Left renal pelvis (tissue), 4 donors: ENCODE measurements around the gene SKA2. TPM values are rescaled to one million over a fixed set of nuclear protein-coding genes. Genes with fewer than 3 reads are reported as not detected.
"Not testable (repeated sequence)": the region's sequence is repeated elsewhere in the genome, so short reads cannot be mapped to it uniquely, and the experiment has no call there.

Source experiments
- DNase-seq, 4 donors: peaks; one replicate each; pipeline ENCODE4 v3.0.0-alpha.2; 2013; ENCODE audit warnings: low read depth in 4 of 4, low spot score in 3 of 4
- polyA plus RNA-seq, 4 donors: library from polyadenylated mRNA; unstranded; fragments of 120-200 nt; gene quantifications; one replicate each; pipeline ENCODE4 v1.2.1, GENCODE V29; 2013; ENCODE audit not compliant: insufficient read length in 4 of 4

Gene SKA2, protein sequence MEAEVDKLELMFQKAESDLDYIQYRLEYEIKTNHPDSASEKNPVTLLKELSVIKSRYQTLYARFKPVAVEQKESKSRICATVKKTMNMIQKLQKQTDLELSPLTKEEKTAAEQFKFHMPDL
- polyA plus RNA-seq, result 100 to 1,000 TPM in 1 of 4 donors, 10 to 100 TPM in 3; 69.0 to 105 (median 81.2) TPM

DNA sequence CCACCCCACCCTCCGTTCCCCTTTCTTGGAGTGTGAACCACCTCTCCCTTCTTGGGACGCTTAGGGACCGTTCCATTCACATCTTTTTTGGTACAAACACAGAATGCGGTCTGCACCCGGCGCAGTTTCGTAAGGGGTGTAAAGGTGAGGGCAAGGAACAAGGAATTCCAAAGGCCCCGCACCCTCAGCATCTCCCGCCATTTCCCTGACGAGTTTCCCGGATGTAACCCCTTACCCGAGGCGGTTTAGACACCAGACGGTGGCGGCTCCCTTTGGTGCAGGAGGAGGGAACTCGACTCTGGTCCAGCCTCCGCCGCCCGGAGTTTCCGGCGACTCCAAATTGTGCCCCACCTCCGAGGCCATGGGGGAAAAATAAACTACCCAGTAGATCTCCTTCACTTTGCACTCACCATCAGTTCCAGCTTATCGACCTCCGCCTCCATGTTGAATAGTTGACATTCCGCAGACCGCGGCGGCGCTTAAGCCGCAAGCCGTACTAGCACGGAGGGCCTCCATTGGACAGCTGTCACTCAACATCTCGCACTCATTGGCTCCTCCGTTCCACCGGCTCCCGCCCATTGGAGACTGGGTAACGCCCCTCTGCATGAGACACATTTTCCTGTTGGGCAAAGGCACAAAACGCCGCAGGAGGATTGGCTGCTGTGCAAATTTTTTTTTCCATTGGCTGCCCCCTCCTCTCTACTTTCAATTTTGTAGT, at the start of gene SKA2:
Gene SKA2, minus strand, starts transcription at position 466 of the 718 bp plus-strand sequence. Its CDS starts 23 bp downstream, at position 443.
- DNase-seq, result peak in 3 of 4 donors; percentile 77 to 100 (median 99)

DNA sequence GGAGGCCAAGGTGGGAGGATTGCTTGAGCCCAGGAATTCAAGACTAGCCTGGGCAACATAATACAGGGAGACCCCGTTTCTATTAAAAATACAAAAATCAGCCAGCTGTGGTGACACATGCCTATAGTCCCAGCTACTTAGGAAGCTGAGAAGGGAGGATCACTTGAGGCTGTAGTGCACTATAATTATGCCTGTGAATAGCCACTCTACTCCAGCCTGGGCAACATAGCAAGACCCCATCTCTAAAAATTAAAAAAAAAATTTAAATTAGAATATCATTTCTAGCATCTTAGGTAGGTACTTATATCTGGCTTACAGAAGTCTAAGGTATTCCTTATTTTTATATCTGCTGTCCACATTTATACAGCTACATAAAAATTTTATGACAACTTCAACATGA, 47.3 kb upstream of the SKA2 start:
- DNase-seq, result no peak

DNA sequence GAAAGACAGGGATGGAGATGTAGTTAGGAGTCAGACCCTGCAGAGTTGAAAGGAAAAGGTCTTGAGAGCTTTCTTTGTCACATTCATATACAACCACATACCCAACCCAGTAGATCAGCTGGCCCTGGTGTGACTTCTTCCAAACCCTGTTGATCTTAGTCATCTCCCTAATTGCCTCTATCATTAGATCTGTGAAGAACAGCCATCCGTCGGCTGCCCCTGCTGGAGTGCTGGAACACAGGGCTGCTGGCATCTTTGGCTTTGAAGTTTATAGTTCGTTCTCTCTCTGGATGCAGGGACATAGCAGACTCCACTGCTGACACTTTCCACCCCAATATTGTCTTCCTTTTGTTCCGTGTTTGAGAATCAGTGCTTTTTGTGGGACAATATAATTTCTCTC, 44.4 kb upstream of the SKA2 start:
- no peak for DNase-seq

DNA sequence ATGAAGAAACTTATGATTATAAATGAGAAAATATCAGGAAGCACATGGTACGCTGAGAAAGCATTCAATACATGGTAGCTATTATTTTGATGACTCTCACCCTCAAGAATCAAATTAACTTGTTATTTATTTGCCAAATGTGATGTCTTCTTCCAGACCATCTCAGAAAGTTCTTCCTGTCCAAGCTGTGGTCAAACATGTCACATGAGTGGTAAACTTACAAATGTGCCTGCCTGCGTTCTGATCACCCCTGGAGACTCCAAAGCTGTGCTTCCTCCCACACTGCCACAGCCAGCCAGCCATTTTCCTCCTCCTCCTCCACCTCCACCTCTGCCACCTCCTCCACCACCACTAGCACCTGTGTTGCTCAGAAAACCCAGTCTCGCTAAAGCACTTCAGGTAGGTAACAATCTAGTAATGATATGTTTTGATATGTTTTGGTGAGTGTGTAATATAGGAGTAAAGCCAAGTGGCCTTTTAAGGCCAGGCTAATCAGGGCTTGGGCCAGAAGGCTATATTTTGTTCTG, 38.4 kb upstream of the SKA2 start:
- DNase-seq, result no peak

DNA sequence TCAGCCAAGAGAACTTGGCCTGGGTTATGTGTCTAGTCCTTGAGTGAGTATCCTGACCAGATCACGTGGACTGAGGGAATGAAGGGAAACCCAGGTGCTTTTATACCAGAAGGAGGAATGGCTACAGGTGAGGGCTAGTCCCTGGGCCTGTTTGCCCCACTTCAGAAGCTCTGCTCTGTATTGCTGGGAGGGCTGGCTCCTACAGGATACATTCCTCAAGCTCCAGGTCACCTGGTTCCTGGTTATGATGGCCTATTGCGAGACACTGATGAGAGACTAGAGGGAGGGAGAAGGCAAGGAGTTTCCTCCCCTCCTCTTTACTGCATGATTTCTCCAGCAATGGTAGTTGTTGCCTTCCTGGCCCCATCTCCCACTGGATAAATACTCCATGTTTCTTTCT, 35.8 kb upstream of the SKA2 start:
- DNase-seq, result no peak

DNA sequence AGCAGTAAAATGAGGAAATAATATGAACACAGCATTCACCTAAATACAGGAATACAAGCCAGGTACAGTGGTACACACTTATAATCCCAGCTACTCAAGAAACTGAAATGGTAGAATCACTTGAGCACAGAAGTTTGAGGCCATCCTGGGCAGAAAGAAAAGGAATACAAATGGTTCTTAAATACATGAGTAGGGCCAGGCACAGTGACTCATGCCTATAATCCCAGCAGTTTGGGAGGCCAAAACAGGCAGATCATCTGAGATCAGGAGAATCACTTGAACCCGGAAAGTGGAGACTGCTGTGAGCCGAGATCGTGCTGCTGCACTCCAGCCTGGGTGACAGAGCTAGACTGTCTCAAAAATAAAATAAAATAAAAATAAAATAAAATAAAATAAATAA, 31.9 kb upstream of the SKA2 start:
- DNase-seq, result no peak

DNA sequence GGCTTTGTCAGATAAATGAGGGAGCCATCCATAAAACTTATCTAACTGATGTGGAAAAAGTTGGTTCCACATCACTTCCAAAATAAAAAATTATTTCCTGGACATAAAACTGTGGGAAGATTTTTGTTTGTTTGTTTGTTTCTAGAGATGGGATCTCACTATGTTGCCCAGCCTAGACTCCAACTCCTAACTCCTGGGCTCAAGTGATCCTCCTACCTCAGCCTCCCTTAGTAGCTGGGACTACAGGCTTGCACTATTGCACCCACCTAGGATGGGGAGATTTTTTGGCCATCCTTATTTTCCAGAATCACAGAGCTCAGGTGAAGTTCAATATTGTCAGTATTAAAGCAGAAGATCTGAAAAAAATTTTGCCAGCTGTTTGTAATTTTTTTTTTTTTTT, 31.0 kb upstream of the SKA2 start:
- no peak for DNase-seq

DNA sequence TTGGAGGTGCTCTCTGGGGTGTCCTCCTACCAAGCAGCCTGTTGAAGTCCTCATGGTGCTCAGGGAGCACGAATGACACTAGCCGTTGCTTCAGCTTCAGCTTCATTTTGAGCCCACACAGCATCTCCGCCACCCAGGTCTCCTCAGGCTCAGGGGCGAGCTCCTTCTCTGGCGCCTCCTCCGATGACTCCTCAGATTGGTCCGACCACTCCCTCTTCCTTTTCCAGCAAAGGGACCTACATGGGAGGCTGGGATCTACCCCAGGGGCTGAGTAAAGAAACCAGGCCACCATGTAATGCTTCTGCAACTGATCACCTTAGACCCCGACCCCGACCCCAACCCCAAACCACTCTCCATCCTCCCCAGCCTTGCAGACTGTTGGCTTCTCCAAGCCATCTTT, 26.5 kb upstream of the SKA2 start:
- no peak for DNase-seq

DNA sequence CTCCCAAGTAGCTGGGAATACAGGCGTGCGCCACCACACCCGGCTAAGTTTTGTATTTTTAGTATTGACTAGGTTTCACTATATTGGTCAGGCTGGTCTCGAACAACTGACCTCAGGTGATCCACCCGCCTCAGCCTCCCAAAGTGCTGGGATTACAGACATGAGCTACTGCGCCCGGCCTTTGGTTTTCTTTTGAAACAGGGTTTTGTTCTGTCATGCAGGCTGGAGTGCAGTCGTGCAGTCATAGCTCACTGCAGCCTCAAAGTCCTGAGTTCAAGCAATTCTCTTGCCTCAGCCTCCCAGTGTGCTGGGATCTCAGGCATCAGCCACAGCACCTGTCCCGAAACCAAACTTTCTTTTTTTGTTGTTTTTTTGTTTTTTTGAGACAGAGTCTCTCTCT, 25.6 kb upstream of the SKA2 start:
- DNase-seq, result no peak

DNA sequence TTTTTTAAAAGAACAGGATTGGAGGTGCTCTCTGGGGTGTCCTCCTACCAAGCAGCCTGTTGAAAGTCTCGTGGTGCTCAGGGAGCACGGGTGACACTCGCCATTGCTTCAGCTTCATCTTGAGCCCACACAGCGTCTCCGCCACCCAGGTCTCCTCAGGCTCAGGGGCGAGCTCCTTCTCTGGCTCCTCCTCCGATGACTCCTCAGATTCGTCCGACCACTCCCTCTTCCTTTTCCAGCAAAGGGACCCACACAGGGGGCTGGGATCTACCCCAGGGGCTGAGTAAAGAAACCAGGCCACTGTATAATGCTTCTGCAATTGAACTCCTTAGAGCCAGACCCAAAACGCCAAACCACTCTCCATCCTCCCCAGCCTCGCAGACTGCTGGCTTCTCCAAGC, 24.6 kb upstream of the SKA2 start:
- not testable (repeated sequence) for DNase-seq

DNA sequence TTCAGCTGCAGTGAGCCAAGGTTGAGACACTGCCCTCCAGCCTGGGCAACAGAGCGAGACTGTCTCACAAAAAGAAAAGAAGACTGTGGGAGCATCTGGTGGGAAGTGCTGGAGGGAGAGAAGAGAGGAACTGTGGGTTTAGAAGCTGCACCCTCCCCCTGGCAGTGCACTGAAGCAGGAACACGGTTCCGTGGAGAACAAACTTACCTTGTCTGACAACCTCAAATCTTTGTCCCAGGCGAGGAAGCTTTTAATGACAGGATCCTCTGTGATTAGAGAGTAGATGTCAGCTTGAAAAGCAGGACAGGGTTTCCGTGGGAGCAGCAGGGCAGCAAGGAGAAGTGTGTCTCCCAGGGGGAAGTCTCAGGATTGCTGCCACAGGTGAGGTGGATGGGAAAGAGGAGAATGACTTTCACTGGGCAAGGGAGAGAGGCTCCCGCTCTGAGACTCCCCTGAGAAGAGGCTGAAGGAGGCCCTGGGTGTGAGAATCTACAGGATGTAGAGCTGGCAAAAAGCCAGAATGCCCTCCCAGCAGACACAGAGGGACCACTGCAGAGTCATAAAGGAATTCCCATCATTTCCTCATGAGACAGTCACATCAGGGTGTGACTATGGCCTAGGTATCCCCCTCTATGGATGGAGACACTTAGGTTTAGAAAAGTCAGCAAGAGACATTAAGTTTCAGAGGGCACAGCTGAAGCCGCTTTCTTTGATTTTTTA, 23.4 kb upstream of the SKA2 start:
- DNase-seq, result no peak

DNA sequence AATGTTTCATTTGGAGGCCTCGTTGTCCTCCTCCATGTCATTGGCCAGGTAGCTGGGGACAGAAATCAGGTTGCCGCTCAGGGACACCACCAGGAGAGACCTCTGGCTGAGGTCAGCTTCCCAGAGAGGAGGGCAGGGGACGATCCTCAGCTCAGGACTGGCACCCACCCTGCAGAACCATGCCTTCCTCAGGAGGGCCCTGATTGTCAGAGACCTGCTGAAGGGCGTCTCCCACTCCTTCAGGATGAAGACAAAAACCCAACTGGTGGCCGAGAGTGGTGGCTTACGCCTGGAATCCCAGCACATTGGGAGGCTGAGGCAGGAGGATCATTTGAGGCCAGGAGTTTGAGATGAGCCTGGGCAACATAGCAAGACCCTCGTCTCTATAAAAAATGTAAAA, 20.1 kb upstream of the SKA2 start:
- DNase-seq, result no peak

DNA sequence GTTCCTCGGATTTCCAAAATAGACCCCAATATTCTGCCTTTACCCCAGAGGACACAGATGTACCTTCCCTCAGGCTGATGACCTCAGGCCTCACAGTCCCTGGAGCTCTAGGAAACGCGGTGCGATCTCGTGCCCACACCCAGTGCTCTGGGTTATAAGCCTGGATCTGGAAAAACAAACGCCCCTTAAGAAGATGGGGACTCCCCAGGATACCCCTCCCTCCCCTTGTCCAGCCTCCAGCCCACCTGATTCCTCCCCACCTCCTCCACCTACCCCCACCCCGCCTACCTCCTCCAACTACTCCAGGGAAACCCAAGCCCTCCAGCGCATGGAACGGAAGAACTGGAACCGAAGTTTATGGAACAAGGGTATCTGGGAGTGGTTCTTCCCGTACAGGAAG, 19.7 kb upstream of the SKA2 start:
- no peak for DNase-seq

DNA sequence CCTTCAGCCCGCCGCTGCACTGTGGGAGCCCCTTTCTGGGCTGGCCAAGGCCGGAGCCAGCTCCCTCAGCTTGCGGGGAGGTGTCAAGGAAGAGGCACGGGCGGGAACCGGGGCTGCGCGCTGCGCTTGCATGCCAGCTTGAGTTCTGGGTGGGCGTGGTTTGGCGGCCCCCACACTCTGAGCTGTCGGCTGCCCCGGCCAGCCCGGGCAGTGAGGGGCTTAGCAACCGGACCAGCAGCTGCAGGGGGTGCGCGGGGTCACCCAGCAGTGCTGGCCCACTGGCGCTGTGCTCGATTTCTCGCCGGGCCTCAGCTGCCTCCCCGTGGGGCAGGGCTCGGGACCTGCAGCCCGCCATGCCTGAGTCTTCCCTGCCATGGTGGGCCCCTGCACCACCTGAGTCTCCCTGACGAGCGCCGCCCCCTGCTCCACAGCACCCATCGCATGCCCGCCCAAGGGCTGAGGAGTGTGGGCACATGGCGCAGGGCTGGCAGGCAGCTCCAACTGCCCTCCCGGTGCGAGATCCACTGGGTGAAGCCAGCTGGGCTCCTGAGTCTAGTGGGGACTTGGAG, 17.5 kb upstream of the SKA2 start:
- no peak for DNase-seq

DNA sequence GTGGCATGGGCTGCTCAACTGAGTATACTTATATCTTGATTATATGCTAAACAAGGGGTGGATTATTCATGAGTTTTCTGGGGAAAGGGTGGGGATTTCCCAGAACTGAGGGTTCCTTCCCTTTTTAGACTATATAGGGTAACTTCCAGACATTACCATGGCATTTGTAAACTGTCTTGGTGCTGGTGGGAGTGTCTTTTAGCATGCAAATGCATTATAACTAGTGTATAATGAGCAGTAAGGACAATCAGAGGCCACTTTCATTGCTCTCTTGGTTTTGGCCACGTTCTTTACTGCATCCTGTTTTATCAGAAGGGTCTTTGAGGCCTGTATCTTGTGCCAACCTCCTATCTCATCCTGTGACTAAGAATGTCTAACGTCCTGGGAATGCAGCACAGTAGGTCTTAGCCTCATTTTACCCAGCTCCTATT, 12.6 kb upstream of the SKA2 start:
- DNase-seq, result no peak

DNA sequence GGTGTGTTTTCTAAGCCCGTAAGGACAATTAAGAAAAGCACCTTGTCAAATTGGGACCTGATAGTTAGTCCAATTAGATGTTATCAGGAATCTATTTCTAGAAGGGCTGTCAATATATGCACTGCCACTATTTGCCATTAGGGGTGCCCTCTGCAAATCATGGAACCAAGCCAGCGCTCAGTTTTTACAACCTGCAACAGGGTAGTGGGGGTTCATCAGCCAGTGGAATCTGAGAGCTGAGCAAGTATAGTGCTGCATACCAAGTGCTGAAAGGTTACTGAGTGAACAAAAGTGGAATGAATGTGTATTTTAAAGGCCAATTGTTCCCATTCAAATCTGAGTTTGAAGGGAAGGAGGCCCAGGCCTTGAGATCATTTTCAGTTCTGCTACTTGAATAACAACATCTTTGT, 11.0 kb upstream of the SKA2 start:
- no peak for DNase-seq

DNA sequence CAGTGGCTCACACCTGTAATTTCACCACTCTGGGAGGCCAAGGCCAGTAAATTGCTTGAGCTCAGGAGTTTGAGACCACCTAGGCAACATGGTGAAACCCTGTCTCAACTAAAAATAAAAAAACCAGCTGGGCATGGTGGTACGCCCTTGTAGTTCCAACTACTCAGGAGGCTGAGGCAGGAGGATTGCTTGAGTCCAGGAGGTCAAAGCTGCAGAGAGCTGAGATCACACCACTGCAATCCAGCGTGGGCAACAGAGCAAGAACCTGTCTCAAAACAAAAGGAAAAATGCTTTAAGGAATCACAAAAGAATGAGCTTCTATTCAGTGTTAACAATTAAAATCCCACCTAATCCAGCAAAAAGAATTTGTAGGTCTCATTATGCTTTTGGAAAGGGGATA, 6.5 kb upstream of the SKA2 start:
- no peak for DNase-seq

DNA sequence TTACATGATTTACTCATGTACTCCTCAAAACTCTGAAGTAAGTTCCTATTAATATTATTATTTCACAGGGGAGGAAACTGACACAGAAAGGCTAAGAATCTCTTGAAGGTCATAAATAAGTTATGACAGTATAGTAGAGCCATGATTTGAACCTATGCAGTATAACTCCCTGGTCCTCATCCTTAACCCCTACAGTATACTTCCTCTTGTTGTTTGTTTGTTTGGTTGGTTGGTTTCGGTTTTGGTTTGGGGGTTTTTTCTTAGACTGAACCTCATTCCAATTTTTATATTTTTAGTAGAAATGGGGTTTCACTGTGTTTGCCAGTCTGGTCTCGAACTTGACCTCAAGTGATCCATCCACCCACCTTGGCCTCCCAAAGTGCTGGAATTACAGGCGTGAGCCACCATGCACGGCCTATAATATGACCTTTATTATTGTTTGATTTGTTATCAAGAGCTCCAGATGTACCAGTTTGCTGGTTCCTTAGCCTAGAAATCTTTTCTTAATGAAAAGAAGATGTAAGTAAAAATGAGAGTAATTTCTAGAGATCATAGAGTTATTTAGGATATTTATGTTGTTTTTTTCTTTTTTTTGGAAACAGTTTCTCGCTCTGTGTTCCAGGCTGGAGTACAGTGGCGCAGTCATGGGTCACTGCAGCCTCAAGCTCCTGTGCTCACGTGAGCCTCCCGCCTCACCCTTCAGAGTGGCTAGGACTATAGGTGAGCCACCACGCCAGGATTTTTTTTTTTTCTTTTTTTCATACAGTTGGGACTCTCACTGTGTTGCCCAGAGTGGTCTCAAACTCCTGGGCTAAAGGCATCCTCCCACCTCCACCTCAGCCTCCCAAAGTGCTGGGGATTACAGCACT, 5.4 kb upstream of the SKA2 start:
- DNase-seq, result no peak

DNA sequence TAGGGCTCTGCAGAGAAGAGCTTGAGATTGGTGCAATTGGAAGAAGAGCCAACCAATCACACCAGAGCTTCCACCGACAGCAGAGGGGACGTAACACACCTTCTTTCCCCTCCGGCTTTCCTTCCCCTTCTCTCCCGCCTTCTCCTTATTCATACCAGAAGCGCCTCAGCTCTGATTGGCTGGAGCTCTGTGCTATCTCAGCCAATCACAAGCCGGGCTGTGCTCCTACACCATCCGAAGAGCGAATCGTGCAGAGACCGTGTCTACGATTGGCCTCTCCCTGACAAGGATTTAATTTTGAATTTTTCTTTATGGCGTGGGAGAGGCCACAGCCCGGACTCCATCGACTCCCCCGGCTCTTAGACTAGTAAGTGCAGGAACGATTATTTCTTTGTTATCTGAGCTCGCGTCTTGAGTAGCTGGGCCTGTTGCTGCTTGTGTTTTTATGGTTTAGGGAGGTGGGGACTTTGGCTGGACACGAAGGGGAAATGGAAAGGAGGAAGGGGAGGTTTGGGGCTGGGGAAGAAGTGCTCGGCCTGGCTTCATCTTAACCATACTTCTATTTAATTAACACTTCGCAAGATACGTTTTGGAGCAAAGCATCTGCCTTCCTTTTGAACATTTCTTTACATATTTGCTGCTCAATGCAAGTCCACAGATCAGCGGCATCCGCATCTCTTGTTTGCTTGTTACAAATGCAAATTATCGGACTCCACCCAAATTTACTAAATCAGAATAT, 622 bp upstream of the SKA2 start, which contains the start of gene PRR11:
Gene PRR11, plus strand, starts transcription at position 308 of the 739 bp plus-strand sequence. CDS start 14,007 bp downstream, outside the sequence.
- peak in 2 of 4 donors; percentile 100 for DNase-seq
